NCI-H1930 (cell line): ENCODE results near the gene ABCA3.
"Not testable (repeated sequence)": the region's sequence is repeated elsewhere in the genome, so short reads cannot be mapped to it uniquely, and the experiment has no call there.

Experiments used
- DNase-seq, 2 experiments: peaks; one replicate each; lab custom pipeline; 2025; lab: John Stamatoyannopoulos, UW

The ABCA3 gene

GRCh38 chr16:2278956-2279800 lies 61.4 kb downstream of the ABCA3 start:
- no peak for DNase-seq

- DNase-seq: no peak
Measured at GRCh38 chr16:2278272-2278608, 62.3 kb downstream of the ABCA3 start.

GRCh38 chr16:2277466-2278271 lies 62.9 kb downstream of the ABCA3 start:
- DNase-seq: no peak

GRCh38 chr16:2276368-2277195 lies 63.9 kb downstream of the ABCA3 start:
- DNase-seq: no peak

- no peak for DNase-seq
Measured at GRCh38 chr16:2275476-2276367, 64.8 kb downstream of the ABCA3 start.

- DNase-seq: no peak
Measured at GRCh38 chr16:2273931-2274330, 66.6 kb downstream of the ABCA3 start.

- DNase-seq: no peak
Measured at GRCh38 chr16:2273484-2273883, 67.0 kb downstream of the ABCA3 start.

- DNase-seq: no peak
Measured at GRCh38 chr16:2271848-2272461, 68.6 kb downstream of the ABCA3 start.

- no peak for DNase-seq
Measured at GRCh38 chr16:2270588-2271470, 69.7 kb downstream of the ABCA3 start.

GRCh38 chr16:2270070-2270462 lies 70.5 kb downstream of the ABCA3 start:
- DNase-seq: no peak

GRCh38 chr16:2267913-2268666 lies 72.4 kb downstream of the ABCA3 start, which contains the start of gene RNPS1:
RNPS1 (minus strand) TSS chr16:2268126; CDS start chr16:2264643, 3,483 bp downstream.
- DNase-seq: peak; percentile 91 to 98

GRCh38 chr16:2267505-2267912 lies 73.0 kb downstream of the ABCA3 start:
- peak in 1 of 2 experiments; percentile 73 for DNase-seq

- not testable (repeated sequence) for DNase-seq
Measured at GRCh38 chr16:2266887-2267286, 73.6 kb downstream of the ABCA3 start.

GRCh38 chr16:2263026-2263425 lies 77.5 kb downstream of the ABCA3 start:
- DNase-seq: not testable (repeated sequence)

GRCh38 chr16:2260250-2260649 lies 80.3 kb downstream of the ABCA3 start:
- DNase-seq: no peak

GRCh38 chr16:2258530-2258929 lies 82.0 kb downstream of the ABCA3 start:
- not testable (repeated sequence) for DNase-seq

GRCh38 chr16:2257726-2258125 lies 82.8 kb downstream of the ABCA3 start:
- no peak for DNase-seq

GRCh38 chr16:2256531-2257140 lies 83.9 kb downstream of the ABCA3 start:
- DNase-seq: no peak
